Panc1 (cell line): ENCODE results near the gene IL31RA.

Experiments
- CTCF ChIP-seq: fragments of 450-650 bp; IDR thresholded peaks from 2 replicates; pipeline ENCODE4 v1.5.1; 2017; ENCODE audit warnings: mild to moderate bottlenecking
- POLR2AphosphoS5 ChIP-seq: IDR thresholded peaks from 2 replicates; pipeline ENCODE4 v1.6.1; 2012; ENCODE audit warnings: mild to moderate bottlenecking, low read depth, low read length, moderate library complexity
- REST ChIP-seq, 2 experiments: IDR thresholded peaks; 2 replicates each; pipeline ENCODE4 v1.6.1; 2011 to 2012; ENCODE audit warnings: low read depth in 2 of 2, control low read depth in 1 of 2, low read length in 1 of 2, mild to moderate bottlenecking in 1 of 2, moderate library complexity in 1 of 2; ENCODE audit not compliant: insufficient read depth in 1 of 2

- TF ChIP-seq CTCF (no peak), POLR2AphosphoS5 (no peak), REST (IDR thresholded peaks at IDR 0.05; ENCODE audit: insufficient read depth in 1 of 2, low read depth in 2 of 2, low read length in 1 of 2) (no peak)
Measured at GRCh38 chr5:55858104-55858503, 6.9 kb downstream of the IL31RA start.
